T-helper 2 cell treated with Interferon-gamma antibody and Interleukin-4, amounts not matched to agents 5 μg/mL and 100 μg/mL, for 36 hours (primary cell): Measurements from ENCODE around the gene MTCH2.

ENCODE experiments used
- DNase-seq: peaks from one replicate; pipeline ENCODE4 v3.0.0; 2021; ENCODE audit warnings: low spot score
- H3K27ac Mint-ChIP-seq: one replicate; pipeline ENCODE4 v1.8.0; 2021; ENCODE audit warnings: mild to moderate bottlenecking, mixed read lengths
- H3K27me3 Mint-ChIP-seq: one replicate; pipeline ENCODE4 v1.8.0; 2021; ENCODE audit warnings: low read depth, mixed read lengths
- H3K36me3 Mint-ChIP-seq: one replicate; pipeline ENCODE4 v1.8.0; 2021; ENCODE audit warnings: low read depth, mixed read lengths
- H3K4me1 Mint-ChIP-seq: one replicate; pipeline ENCODE4 v1.8.0; 2021; ENCODE audit warnings: low read depth, mixed read lengths
- H3K4me3 Mint-ChIP-seq: one replicate; pipeline ENCODE4 v1.8.0; 2022; ENCODE audit warnings: mild to moderate bottlenecking, moderate library complexity, mixed read lengths
- H3K9me3 Mint-ChIP-seq: one replicate; pipeline ENCODE4 v1.8.0; 2021; ENCODE audit warnings: mixed read lengths

Gene MTCH2

GRCh38 chr11:47572715-47573255, 69.6 kb downstream of the MTCH2 start:
- H3K9me3 Mint-ChIP-seq, result no peaks in the 10 kb centered on the region
- H3K36me3 Mint-ChIP-seq, result peaks cover 44% of the 10 kb centered on the region
- no peaks in the 10 kb centered on the region for H3K27me3 Mint-ChIP-seq
- no peak for DNase-seq
- no peak overlapping the region for H3K4me3 Mint-ChIP-seq
- H3K27ac Mint-ChIP-seq, result no peak overlapping the region
- H3K4me1 Mint-ChIP-seq, result peaks cover 7% of the 10 kb centered on the region

GRCh38 chr11:47571895-47572294, 70.5 kb downstream of the MTCH2 start:
- H3K9me3 Mint-ChIP-seq, result no peaks in the 10 kb centered on the region
- no peak for DNase-seq
- H3K4me1 Mint-ChIP-seq, result peaks cover 2% of the 10 kb centered on the region
- H3K36me3 Mint-ChIP-seq, result peaks cover 40% of the 10 kb centered on the region
- H3K4me3 Mint-ChIP-seq, result no peak overlapping the region
- H3K27ac Mint-ChIP-seq, result no peak overlapping the region
- no peaks in the 10 kb centered on the region for H3K27me3 Mint-ChIP-seq

DNA sequence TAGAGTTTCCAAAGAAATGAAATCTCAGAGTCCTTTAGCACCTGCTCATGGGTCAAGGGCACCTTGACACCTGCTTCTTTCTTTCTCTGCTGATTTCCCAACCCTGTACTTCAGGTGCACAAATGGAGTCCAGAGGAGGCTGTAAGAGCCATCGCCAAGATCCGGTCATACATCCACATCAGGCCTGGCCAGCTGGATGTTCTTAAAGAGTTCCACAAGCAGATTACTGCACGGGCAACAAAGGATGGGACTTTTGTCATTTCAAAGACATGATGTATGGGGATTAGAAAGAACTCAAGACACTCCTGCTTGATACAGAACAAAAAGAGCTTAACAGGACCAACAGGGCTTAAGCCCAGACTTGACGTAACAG, 71.0 kb downstream of the MTCH2 start:
- H3K4me1 Mint-ChIP-seq, result peaks cover 7% of the 10 kb centered on the region
- no peak overlapping the region for H3K27ac Mint-ChIP-seq
- no peaks in the 10 kb centered on the region for H3K9me3 Mint-ChIP-seq

GRCh38 chr11:47570651-47571356, 71.6 kb downstream of the MTCH2 start:
- no peaks in the 10 kb centered on the region for H3K9me3 Mint-ChIP-seq
- H3K27ac Mint-ChIP-seq, result no peak overlapping the region
- H3K27me3 Mint-ChIP-seq, result no peaks in the 10 kb centered on the region

More for the DNA sequence above, 71.0 kb downstream of the MTCH2 start:
- Mint-ChIP-seq H3K4me3 (no peak overlapping the region), H3K36me3 (peaks cover 40% of the 10 kb centered on the region), H3K27me3 (no peaks in the 10 kb centered on the region)
- DNase-seq, result no peak

DNA sequence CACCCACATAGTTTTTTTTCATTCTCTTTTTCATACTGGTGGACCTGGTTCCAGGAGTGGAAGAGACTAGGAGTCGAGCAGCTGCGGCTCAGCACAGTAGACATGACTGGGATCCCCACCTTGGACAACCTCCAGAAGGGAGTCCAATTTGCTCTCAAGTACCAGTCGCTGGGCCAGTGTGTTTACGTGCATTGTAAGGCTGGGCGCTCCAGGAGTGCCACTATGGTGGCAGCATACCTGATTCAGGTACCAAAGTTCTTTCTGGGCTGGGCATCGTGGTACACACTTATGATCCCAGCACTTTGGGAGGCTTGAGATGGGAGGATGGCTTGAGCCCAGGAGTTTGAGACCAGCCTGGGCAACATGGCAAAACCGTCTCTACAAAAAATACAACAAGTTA, 72.7 kb downstream of the MTCH2 start:
- H3K36me3 Mint-ChIP-seq, result peaks cover 33% of the 10 kb centered on the region
- H3K9me3 Mint-ChIP-seq, result no peaks in the 10 kb centered on the region
- H3K27me3 Mint-ChIP-seq, result no peaks in the 10 kb centered on the region
- H3K27ac Mint-ChIP-seq, result no peak overlapping the region
- peaks cover 9% of the 10 kb centered on the region for H3K4me1 Mint-ChIP-seq
- H3K4me3 Mint-ChIP-seq, result no peak overlapping the region
- DNase-seq, result no peak

More at GRCh38 chr11:47570651-47571356, 71.6 kb downstream of the MTCH2 start:
- Mint-ChIP-seq H3K4me1 (peaks cover 8% of the 10 kb centered on the region), H3K4me3 (no peak overlapping the region), H3K36me3 (peaks cover 38% of the 10 kb centered on the region)
- no peak for DNase-seq
